GM23338 (cell line): ENCODE measurements around the gene SHISA9. TPM values are rescaled to one million over a fixed set of nuclear protein-coding genes. Genes with fewer than 3 reads are reported as not detected.

Source experiments
- ATAC-seq: fragments of 200-7000 bp; cut with Tn5 transposase; 3 replicates; pipeline ENCODE4 v1.9.1; 2020
- DNase-seq: peaks from one replicate; pipeline ENCODE4 v3.0.0-alpha.2; 2015; ENCODE audit warnings: low spot score
- H2AFZ ChIP-seq: fragments of 200-600 bp; sonication (generic); 2 replicates; pipeline ENCODE4 v1.8.0; 2016; ENCODE audit warnings: antibody characterized with exemption, mild to moderate bottlenecking, moderate library complexity
- H3F3A ChIP-seq: fragments of 200-600 bp; sonication (generic); replicated peaks from 2 replicates; pipeline ENCODE4 v1.8.0; 2017; ENCODE audit warnings: antibody characterized with exemption, mixed run types, low read depth
- H3K27ac ChIP-seq: fragments of 200-600 bp; sonication (generic); 2 replicates; pipeline ENCODE4 v1.6.1; 2016; ENCODE audit warnings: low read depth
- H3K27me3 ChIP-seq: fragments of 200-600 bp; sonication (generic); 2 replicates; pipeline ENCODE4 v1.8.0; 2016; ENCODE audit warnings: mild to moderate bottlenecking, mixed run types, moderate library complexity; ENCODE audit not compliant: insufficient read depth
- H3K36me3 ChIP-seq: fragments of 200-600 bp; sonication (generic); 2 replicates; pipeline ENCODE4 v1.8.0; 2016; ENCODE audit warnings: mild to moderate bottlenecking; ENCODE audit not compliant: insufficient read depth
- H3K4me1 ChIP-seq: fragments of 200-600 bp; sonication (generic); 2 replicates; pipeline ENCODE4 v1.8.0; 2016; ENCODE audit warnings: mild to moderate bottlenecking, moderate library complexity; ENCODE audit not compliant: insufficient read depth
- H3K4me2 ChIP-seq: fragments of 200-600 bp; sonication (generic); 2 replicates; pipeline ENCODE4 v1.7.1; 2017; ENCODE audit warnings: mixed run types
- H3K4me3 ChIP-seq: fragments of 200-600 bp; sonication (generic); 2 replicates; pipeline ENCODE4 v1.6.1; 2016; ENCODE audit warnings: mixed run types
- H3K79me2 ChIP-seq: fragments of 200-600 bp; sonication (generic); replicated peaks from 2 replicates; pipeline ENCODE4 v1.8.0; 2017; ENCODE audit warnings: mild to moderate bottlenecking; ENCODE audit not compliant: insufficient read depth
- H3K9me2 ChIP-seq: fragments of 200-600 bp; sonication (generic); 2 replicates; pipeline ENCODE4 v1.8.0; 2017; ENCODE audit not compliant: insufficient read depth
- H4K20me1 ChIP-seq: fragments of 200-600 bp; sonication (generic); replicated peaks from 2 replicates; pipeline ENCODE4 v1.8.0; 2017; ENCODE audit warnings: mild to moderate bottlenecking; ENCODE audit not compliant: insufficient read depth
- H3K27ac Mint-ChIP-seq: 2 replicates; pipeline ENCODE4 v1.8.0; 2020; ENCODE audit warnings: inconsistent platforms, mild to moderate bottlenecking, moderate library complexity, mixed read lengths
- H3K27me3 Mint-ChIP-seq: 3 replicates; pipeline ENCODE4 v1.8.0; 2022; ENCODE audit warnings: low read depth, mild to moderate bottlenecking, moderate library complexity, mixed read lengths, inconsistent platforms; ENCODE audit not compliant: insufficient read depth, poor library complexity
- H3K36me3 Mint-ChIP-seq: 3 replicates; pipeline ENCODE4 v1.8.0; 2021; ENCODE audit warnings: low read depth, mild to moderate bottlenecking, inconsistent platforms, moderate library complexity, mixed read lengths
- H3K4me1 Mint-ChIP-seq: 3 replicates; pipeline ENCODE4 v1.8.0; 2020; ENCODE audit warnings: mild to moderate bottlenecking, inconsistent platforms, mixed read lengths
- H3K4me3 Mint-ChIP-seq: 3 replicates; pipeline ENCODE4 v1.8.0; 2021; ENCODE audit warnings: moderate library complexity, mild to moderate bottlenecking, inconsistent platforms, mixed read lengths
- H3K9me3 Mint-ChIP-seq: 3 replicates; pipeline ENCODE4 v1.8.0; 2020; ENCODE audit warnings: moderate library complexity, mild to moderate bottlenecking, inconsistent platforms, mixed read lengths
- CREB1 ChIP-seq: fragments of 250-450 bp; sonication (Bioruptor Pico); IDR thresholded peaks from 2 replicates; pipeline ENCODE4 v1.5.0; 2020; ENCODE audit warnings: low read depth, mild to moderate bottlenecking, moderate library complexity
- EZH2 ChIP-seq: fragments of 200-600 bp; sonication (generic); IDR thresholded peaks from one replicate; pipeline ENCODE4 v1.8.0; 2017; ENCODE audit warnings: antibody characterized with exemption, mild to moderate bottlenecking, low read depth; ENCODE audit not compliant: unreplicated experiment
- EZH2phosphoT487 ChIP-seq: fragments of 200-600 bp; sonication (generic); IDR thresholded peaks from one replicate; pipeline ENCODE4 v1.8.1; 2018; ENCODE audit warnings: antibody characterized with exemption; ENCODE audit not compliant: unreplicated experiment
- JUNB ChIP-seq: IDR thresholded peaks from one replicate; pipeline ENCODE4 v1.6.1; 2016; ENCODE audit warnings: antibody characterized with exemption; ENCODE audit not compliant: unreplicated experiment
- NANOG ChIP-seq: IDR thresholded peaks from 2 replicates; pipeline ENCODE4 v1.6.1; 2016; ENCODE audit warnings: antibody characterized with exemption, borderline replicate concordance
- POLR2AphosphoS5 ChIP-seq: IDR thresholded peaks from 2 replicates; pipeline ENCODE4 v1.6.1; 2016; ENCODE audit warnings: antibody characterized with exemption, low read depth
- STAT1 ChIP-seq: IDR thresholded peaks from one replicate; pipeline ENCODE4 v1.6.1; 2016; ENCODE audit warnings: antibody characterized with exemption; ENCODE audit not compliant: unreplicated experiment
- ZNF114 ChIP-seq: fragments of 250-450 bp; sonication (Bioruptor Pico); IDR thresholded peaks from 2 replicates; pipeline ENCODE4 v1.5.0; 2020; ENCODE audit warnings: mild to moderate bottlenecking, moderate library complexity
- ZNF331 ChIP-seq: fragments of 250-450 bp; sonication (Bioruptor Pico); IDR thresholded peaks from 2 replicates; pipeline ENCODE4 v1.5.0; 2020; ENCODE audit warnings: low read depth, mild to moderate bottlenecking, moderate library complexity
- polyA plus RNA-seq: library from polyadenylated mRNA; unstranded; fragments of >200 nt; fragmentation: Nextera tagmentation; extraction: Ambion mirVana; gene quantifications from 2 replicates; pipeline ENCODE4 v1.2.1, GENCODE V29; 2016
- total RNA-seq: library from RNA; depleted of rRNA; stranded (reverse); fragments of >200 nt; shearing (Covaris generic); gene quantifications from 2 replicates; pipeline ENCODE4 v1.2.3, GENCODE V29; 2014
- TF ChIP-seq, protein P1 (sequence below): IDR thresholded peaks from one replicate; pipeline ENCODE4 v1.6.1; 2018; ENCODE audit warnings: antibody characterized with exemption; ENCODE audit not compliant: unreplicated experiment
- TF ChIP-seq, protein P2 (sequence below): fragments of 250-450 bp; sonication (Bioruptor Pico); IDR thresholded peaks from 2 replicates; pipeline ENCODE4 v1.5.0; 2020; ENCODE audit warnings: mild to moderate bottlenecking, moderate library complexity

SHISA9 gene
- total and polyA plus RNA-seq, 2 experiments from 2014 or later = 10.4 to 45.6 TPM

DNA sequence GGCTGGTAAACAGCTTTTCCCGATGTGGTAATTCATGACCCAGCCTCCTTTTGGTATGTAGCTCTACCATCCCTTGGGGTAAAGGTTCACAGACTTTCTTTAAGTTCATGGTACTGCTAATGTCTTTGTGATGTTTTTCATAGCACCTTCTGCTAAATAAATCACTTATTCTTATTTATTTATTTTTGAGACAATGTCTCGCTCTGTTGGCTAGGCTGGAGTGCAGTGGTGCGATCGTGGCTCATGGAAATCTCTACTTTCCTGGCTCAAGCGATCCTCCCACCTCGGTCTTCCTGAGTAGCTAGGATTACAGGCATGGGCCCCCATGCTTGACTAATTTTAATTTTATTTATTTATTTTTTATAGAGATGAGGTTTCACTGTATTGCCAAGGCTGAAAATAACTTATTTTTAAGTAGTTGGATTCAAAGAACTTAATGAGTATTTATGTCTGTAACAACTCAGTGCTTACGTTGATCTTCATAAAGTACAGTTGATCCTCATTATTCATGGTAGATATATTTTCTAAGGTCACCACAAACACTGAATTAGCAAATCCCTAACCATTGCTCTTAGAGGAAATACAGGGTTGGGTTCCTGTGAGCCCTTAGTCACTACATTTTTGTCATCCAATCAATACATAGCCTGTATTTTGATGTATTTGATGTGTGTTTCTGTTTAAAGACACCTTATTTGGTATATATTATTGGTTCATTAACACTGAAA, 97.1 kb downstream of the SHISA9 start:
- Mint-ChIP-seq H3K9me3 (no peaks in the 10 kb centered on the region), H3K27me3 (peaks cover 2% of the 10 kb centered on the region), H3K4me3 (no peak overlapping the region), H3K27ac (no peak overlapping the region), H3K4me1 (peaks cover 16% of the 10 kb centered on the region), H3K36me3 (no peaks in the 10 kb centered on the region)
- H3K79me2 ChIP-seq = peaks cover 57% of the 10 kb centered on the region
- H3F3A ChIP-seq = no peaks in the 10 kb centered on the region
- no peaks in the 10 kb centered on the region; the same call in none of the 2 replicates for H3K4me1 ChIP-seq
- no peak overlapping the region for H3K27ac ChIP-seq
- no peak overlapping the region for H2AFZ ChIP-seq
- H3K9me2 ChIP-seq = peaks cover 9% of the 10 kb centered on the region
- no peaks in the 10 kb centered on the region; the same call in 1 of the 2 replicates for H4K20me1 ChIP-seq
- H3K4me2 ChIP-seq = no peak overlapping the region
- H3K36me3 ChIP-seq = no peaks in the 10 kb centered on the region
- no peaks in the 10 kb centered on the region for H3K27me3 ChIP-seq
- no peak overlapping the region for H3K4me3 ChIP-seq
- TF ChIP-seq, protein P1, sequence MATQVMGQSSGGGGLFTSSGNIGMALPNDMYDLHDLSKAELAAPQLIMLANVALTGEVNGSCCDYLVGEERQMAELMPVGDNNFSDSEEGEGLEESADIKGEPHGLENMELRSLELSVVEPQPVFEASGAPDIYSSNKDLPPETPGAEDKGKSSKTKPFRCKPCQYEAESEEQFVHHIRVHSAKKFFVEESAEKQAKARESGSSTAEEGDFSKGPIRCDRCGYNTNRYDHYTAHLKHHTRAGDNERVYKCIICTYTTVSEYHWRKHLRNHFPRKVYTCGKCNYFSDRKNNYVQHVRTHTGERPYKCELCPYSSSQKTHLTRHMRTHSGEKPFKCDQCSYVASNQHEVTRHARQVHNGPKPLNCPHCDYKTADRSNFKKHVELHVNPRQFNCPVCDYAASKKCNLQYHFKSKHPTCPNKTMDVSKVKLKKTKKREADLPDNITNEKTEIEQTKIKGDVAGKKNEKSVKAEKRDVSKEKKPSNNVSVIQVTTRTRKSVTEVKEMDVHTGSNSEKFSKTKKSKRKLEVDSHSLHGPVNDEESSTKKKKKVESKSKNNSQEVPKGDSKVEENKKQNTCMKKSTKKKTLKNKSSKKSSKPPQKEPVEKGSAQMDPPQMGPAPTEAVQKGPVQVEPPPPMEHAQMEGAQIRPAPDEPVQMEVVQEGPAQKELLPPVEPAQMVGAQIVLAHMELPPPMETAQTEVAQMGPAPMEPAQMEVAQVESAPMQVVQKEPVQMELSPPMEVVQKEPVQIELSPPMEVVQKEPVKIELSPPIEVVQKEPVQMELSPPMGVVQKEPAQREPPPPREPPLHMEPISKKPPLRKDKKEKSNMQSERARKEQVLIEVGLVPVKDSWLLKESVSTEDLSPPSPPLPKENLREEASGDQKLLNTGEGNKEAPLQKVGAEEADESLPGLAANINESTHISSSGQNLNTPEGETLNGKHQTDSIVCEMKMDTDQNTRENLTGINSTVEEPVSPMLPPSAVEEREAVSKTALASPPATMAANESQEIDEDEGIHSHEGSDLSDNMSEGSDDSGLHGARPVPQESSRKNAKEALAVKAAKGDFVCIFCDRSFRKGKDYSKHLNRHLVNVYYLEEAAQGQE = no peak
- no peak for TF ChIP-seq ZNF331 (CRISPR knock-in tag)
- TF ChIP-seq POLR2AphosphoS5 = no peak
- no peak for TF ChIP-seq ZNF114 (CRISPR knock-in tag)
- no peak for TF ChIP-seq CREB1 (CRISPR knock-in tag)
- no peak for TF ChIP-seq EZH2phosphoT487
- TF ChIP-seq NANOG = no peak
- ATAC-seq (no peak), DNase-seq (no peak)

DNA sequence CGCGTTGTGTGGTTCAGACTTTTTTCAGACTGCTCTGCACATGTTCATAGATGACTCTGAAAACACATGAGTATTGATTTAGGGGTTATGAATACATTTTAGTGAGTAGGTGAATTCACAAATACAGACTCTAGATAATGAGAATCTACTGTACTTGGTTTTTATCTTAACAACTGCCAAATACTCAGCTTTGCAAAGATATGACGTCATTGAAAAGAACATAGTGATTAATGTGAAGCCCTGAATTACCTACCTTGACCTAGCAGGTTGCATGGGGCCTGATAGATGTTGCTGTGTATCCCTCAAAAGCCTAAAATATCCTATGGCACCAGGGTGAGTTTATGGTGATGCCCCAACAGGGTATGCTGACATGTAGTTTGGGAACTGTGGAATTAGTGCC, 98.0 kb downstream of the SHISA9 start:
- Mint-ChIP-seq H3K36me3 (no peaks in the 10 kb centered on the region), H3K27ac (no peak overlapping the region), H3K4me3 (no peak overlapping the region), H3K9me3 (no peaks in the 10 kb centered on the region), H3K27me3 (peaks cover 2% of the 10 kb centered on the region), H3K4me1 (peaks cover 14% of the 10 kb centered on the region)
- no peak overlapping the region for H2AFZ ChIP-seq
- no peak overlapping the region for H3K4me3 ChIP-seq
- ATAC-seq (no peak), DNase-seq (no peak)
- no peaks in the 10 kb centered on the region; the same call in 1 of the 2 replicates for H4K20me1 ChIP-seq
- no peaks in the 10 kb centered on the region; the same call in none of the 2 replicates for H3K4me1 ChIP-seq
- no peaks in the 10 kb centered on the region for H3K27me3 ChIP-seq
- no peaks in the 10 kb centered on the region for H3F3A ChIP-seq
- no peak overlapping the region for H3K27ac ChIP-seq
- H3K9me2 ChIP-seq = peaks cover 4% of the 10 kb centered on the region
- H3K36me3 ChIP-seq = no peaks in the 10 kb centered on the region
- peaks cover 51% of the 10 kb centered on the region for H3K79me2 ChIP-seq
- H3K4me2 ChIP-seq = no peak overlapping the region
- TF ChIP-seq NANOG (no peak), JUNB (no peak), EZH2 (no peak), STAT1 (no peak), ZNF114 (CRISPR knock-in tag) (no peak)
- TF ChIP-seq, protein P2, sequence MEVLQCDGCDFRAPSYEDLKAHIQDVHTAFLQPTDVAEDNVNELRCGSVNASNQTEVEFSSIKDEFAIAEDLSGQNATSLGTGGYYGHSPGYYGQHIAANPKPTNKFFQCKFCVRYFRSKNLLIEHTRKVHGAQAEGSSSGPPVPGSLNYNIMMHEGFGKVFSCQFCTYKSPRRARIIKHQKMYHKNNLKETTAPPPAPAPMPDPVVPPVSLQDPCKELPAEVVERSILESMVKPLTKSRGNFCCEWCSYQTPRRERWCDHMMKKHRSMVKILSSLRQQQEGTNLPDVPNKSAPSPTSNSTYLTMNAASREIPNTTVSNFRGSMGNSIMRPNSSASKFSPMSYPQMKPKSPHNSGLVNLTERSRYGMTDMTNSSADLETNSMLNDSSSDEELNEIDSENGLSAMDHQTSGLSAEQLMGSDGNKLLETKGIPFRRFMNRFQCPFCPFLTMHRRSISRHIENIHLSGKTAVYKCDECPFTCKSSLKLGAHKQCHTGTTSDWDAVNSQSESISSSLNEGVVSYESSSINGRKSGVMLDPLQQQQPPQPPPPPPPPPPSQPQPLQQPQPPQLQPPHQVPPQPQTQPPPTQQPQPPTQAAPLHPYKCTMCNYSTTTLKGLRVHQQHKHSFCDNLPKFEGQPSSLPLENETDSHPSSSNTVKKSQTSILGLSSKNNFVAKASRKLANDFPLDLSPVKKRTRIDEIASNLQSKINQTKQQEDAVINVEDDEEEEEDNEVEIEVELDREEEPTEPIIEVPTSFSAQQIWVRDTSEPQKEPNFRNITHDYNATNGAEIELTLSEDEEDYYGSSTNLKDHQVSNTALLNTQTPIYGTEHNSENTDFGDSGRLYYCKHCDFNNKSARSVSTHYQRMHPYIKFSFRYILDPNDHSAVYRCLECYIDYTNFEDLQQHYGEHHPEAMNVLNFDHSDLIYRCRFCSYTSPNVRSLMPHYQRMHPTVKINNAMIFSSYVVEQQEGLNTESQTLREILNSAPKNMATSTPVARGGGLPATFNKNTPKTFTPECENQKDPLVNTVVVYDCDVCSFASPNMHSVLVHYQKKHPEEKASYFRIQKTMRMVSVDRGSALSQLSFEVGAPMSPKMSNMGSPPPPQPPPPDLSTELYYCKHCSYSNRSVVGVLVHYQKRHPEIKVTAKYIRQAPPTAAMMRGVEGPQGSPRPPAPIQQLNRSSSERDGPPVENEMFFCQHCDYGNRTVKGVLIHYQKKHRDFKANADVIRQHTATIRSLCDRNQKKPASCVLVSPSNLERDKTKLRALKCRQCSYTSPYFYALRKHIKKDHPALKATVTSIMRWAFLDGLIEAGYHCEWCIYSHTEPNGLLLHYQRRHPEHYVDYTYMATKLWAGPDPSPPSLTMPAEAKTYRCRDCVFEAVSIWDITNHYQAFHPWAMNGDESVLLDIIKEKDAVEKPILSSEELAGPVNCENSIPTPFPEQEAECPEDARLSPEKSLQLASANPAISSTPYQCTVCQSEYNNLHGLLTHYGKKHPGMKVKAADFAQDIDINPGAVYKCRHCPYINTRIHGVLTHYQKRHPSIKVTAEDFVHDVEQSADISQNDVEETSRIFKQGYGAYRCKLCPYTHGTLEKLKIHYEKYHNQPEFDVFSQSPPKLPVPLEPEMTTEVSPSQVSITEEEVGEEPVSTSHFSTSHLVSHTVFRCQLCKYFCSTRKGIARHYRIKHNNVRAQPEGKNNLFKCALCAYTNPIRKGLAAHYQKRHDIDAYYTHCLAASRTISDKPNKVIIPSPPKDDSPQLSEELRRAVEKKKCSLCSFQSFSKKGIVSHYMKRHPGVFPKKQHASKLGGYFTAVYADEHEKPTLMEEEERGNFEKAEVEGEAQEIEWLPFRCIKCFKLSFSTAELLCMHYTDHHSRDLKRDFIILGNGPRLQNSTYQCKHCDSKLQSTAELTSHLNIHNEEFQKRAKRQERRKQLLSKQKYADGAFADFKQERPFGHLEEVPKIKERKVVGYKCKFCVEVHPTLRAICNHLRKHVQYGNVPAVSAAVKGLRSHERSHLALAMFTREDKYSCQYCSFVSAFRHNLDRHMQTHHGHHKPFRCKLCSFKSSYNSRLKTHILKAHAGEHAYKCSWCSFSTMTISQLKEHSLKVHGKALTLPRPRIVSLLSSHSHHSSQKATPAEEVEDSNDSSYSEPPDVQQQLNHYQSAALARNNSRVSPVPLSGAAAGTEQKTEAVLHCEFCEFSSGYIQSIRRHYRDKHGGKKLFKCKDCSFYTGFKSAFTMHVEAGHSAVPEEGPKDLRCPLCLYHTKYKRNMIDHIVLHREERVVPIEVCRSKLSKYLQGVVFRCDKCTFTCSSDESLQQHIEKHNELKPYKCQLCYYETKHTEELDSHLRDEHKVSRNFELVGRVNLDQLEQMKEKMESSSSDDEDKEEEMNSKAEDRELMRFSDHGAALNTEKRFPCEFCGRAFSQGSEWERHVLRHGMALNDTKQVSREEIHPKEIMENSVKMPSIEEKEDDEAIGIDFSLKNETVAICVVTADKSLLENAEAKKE (CRISPR knock-in tag) = no peak
